ENCODE measurements around the gene FHIT. TPM values are rescaled to one million over a fixed set of nuclear protein-coding genes. Genes with fewer than 3 reads are reported as not detected.

The FHIT gene
- total RNA-seq, 1 donor from 2014 or later: 20.2 TPM

DNA sequence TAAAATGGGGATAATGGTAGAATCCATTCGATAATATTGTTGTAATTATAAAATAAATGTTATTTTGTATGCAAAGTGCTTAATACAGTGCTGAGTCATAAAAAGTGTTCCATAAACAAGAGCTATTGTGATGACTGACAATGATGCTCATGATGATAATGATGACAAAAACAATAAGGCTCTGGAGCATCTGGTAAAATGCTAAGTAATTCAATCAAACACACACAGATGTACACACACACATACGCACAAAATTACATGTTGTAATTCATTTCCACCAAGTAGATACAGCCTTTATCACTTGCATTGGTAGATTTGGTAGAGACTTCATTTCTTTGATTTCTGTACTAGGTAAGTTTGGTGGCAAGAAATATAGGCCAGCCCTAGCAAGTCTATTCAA lies 163.8 kb downstream of the FHIT start:
- Mint-ChIP-seq H3K27ac (ENCODE audit: unreplicated experiment) (no peak overlapping the region), H3K27me3 (ENCODE audit: unreplicated experiment) (no peaks in the 10 kb centered on the region), H3K4me1 (ENCODE audit: unreplicated experiment) (no peaks in the 10 kb centered on the region), H3K9me3 (ENCODE audit: unreplicated experiment) (no peaks in the 10 kb centered on the region), H3K36me3 (ENCODE audit: low read depth, unreplicated experiment) (no peaks in the 10 kb centered on the region), H3K4me3 (ENCODE audit: unreplicated experiment) (no peak overlapping the region)
- no peak for DNase-seq (ENCODE audit: low spot score)
- TF ChIP-seq, protein P1, sequence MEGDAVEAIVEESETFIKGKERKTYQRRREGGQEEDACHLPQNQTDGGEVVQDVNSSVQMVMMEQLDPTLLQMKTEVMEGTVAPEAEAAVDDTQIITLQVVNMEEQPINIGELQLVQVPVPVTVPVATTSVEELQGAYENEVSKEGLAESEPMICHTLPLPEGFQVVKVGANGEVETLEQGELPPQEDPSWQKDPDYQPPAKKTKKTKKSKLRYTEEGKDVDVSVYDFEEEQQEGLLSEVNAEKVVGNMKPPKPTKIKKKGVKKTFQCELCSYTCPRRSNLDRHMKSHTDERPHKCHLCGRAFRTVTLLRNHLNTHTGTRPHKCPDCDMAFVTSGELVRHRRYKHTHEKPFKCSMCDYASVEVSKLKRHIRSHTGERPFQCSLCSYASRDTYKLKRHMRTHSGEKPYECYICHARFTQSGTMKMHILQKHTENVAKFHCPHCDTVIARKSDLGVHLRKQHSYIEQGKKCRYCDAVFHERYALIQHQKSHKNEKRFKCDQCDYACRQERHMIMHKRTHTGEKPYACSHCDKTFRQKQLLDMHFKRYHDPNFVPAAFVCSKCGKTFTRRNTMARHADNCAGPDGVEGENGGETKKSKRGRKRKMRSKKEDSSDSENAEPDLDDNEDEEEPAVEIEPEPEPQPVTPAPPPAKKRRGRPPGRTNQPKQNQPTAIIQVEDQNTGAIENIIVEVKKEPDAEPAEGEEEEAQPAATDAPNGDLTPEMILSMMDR (IDR thresholded peaks at IDR 0.05; ENCODE audit: unreplicated experiment): no peak

DNA sequence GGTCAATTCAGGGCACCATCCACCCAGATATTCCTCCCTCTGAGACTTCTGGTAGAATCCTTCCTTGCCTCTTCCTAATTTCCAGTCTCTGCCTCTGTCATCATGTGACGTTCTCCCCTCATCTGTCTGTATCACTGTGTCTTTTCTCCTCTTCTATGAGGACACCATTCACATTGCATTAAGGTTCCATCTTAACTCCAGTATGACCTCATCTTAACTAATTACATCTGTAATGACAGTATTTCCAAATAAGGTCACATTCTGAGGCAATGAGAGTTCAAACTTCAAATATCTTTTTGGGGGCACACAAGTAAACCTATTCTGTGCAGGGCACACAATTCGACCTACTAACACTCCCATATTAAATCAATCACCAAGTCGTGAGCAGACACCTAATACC lies 169.7 kb downstream of the FHIT start:
- Mint-ChIP-seq H3K4me3 (ENCODE audit: unreplicated experiment) (no peak overlapping the region), H3K4me1 (ENCODE audit: unreplicated experiment) (peaks cover 9% of the 10 kb centered on the region), H3K36me3 (ENCODE audit: low read depth, unreplicated experiment) (no peaks in the 10 kb centered on the region), H3K9me3 (ENCODE audit: unreplicated experiment) (no peaks in the 10 kb centered on the region), H3K27me3 (ENCODE audit: unreplicated experiment) (no peaks in the 10 kb centered on the region), H3K27ac (ENCODE audit: unreplicated experiment) (no peak overlapping the region)
- TF ChIP-seq, protein P1 (IDR thresholded peaks at IDR 0.05; ENCODE audit: unreplicated experiment): no peak
- no peak for DNase-seq (ENCODE audit: low spot score)

DNA sequence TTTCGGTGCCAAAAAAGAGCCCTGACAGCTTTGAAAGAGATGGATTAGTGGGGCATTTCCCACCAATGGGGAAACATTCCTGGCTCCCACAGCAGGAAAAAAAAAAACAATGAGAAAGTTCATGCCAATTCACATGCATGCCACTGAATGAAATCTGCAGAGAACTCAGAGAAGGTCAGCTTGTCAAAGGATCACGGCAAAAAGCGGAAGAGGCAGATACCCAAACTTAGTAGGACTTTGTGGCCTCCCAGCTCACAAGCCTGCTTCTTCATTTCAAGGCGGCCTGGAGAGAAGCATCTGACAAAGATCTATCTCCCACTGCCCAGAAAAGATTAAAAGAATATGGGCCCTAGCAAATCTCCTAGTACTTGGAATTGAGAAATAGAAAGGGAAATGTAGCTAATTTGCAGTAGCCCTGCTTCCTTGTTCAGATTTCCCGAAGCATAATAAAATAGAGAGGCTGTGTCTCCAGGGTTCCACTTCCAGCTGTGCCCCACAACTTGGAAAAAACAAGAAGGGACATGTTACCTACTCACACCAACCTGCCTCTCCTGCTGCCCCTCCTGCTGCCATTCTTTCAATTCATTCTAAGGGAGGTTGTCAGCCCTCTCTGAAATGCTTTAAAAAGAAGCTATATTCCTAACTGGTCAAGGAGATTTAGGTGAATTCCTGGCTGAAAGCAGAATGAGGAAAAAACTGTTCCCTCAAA lies 170.4 kb downstream of the FHIT start:
- Mint-ChIP-seq H3K27me3 (ENCODE audit: unreplicated experiment) (no peaks in the 10 kb centered on the region), H3K36me3 (ENCODE audit: low read depth, unreplicated experiment) (no peaks in the 10 kb centered on the region), H3K4me3 (ENCODE audit: unreplicated experiment) (no peak overlapping the region), H3K27ac (ENCODE audit: unreplicated experiment) (no peak overlapping the region), H3K4me1 (ENCODE audit: unreplicated experiment) (peaks cover 9% of the 10 kb centered on the region), H3K9me3 (ENCODE audit: unreplicated experiment) (no peaks in the 10 kb centered on the region)
- TF ChIP-seq, protein P1 (IDR thresholded peaks at IDR 0.05; ENCODE audit: unreplicated experiment): no peak
- DNase-seq (ENCODE audit: low spot score): no peak

DNA sequence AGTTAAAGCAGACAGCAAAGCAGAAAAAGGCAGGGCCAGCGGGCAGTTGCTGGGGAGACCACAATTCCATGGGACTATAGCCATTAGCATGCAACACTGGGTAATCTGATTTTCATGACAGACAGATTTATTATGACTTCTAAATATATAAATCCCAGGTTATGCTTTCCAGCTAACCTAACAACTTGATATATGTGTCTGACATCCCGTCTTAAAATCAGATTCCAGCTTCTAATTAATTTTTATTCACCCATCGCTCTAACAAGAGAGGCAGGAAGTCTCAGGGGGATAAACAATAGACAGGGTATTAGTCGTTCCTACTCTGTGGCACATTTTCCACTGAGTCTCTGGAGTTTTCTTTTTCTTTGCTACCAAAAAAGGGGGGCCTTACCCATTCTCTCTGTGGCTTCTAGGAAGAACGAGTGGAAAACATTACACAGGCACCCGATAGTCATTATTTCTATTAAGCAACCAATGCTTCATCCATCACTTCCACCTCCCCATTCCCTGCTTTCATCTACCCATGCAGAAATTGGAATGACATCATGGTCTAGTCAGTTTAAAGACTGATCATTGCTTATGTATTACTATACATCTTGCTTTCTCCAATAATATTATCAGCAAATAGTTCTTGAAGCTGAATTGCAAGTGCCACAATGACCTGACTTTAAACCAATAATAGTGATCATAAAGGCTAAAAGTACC lies 173.1 kb downstream of the FHIT start:
- Mint-ChIP-seq H3K27me3 (ENCODE audit: unreplicated experiment) (no peaks in the 10 kb centered on the region), H3K4me1 (ENCODE audit: unreplicated experiment) (peaks cover 9% of the 10 kb centered on the region), H3K27ac (ENCODE audit: unreplicated experiment) (no peak overlapping the region), H3K36me3 (ENCODE audit: low read depth, unreplicated experiment) (no peaks in the 10 kb centered on the region), H3K9me3 (ENCODE audit: unreplicated experiment) (no peaks in the 10 kb centered on the region), H3K4me3 (ENCODE audit: unreplicated experiment) (no peak overlapping the region)
- TF ChIP-seq, protein P1 (IDR thresholded peaks at IDR 0.05; ENCODE audit: unreplicated experiment): no peak
- DNase-seq (ENCODE audit: low spot score): no peak

DNA sequence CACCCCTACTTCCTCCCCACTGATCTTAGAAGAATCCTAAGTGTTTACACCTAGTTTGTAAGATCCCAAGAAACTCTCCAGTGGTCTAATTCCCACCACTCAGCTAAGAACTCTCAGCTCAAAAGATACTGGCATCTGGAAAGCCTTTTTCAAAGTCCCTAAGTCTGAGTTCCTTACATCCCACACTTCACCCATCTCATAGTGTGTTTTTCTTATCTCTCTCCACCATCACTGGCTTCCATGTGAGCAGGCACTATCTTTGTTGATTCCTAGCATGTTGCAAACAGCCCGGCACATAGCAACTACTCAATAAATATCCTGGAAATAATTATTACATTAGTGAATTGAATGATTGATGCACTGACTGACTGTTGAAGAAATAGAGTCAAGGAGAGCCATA lies 173.7 kb downstream of the FHIT start:
- H3K27me3 Mint-ChIP-seq (ENCODE audit: unreplicated experiment): no peaks in the 10 kb centered on the region
- H3K9me3 Mint-ChIP-seq (ENCODE audit: unreplicated experiment): no peaks in the 10 kb centered on the region
- H3K4me3 Mint-ChIP-seq (ENCODE audit: unreplicated experiment): no peak overlapping the region
- no peak for DNase-seq (ENCODE audit: low spot score)
- no peaks in the 10 kb centered on the region for H3K36me3 Mint-ChIP-seq (ENCODE audit: low read depth, unreplicated experiment)
- H3K27ac Mint-ChIP-seq (ENCODE audit: unreplicated experiment): no peak overlapping the region
- TF ChIP-seq, protein P1 (IDR thresholded peaks at IDR 0.05; ENCODE audit: unreplicated experiment): no peak
- peaks cover 9% of the 10 kb centered on the region for H3K4me1 Mint-ChIP-seq (ENCODE audit: unreplicated experiment)
